ENCODE measurements around the gene CTSO. TPM values are rescaled to one million over a fixed set of nuclear protein-coding genes. Genes with fewer than 3 reads are reported as not detected.

CTSO gene
- total and polyA plus RNA-seq, 4 experiments from 2014 or later, result 12.9 to 44.0 (median 20.8) TPM

- peaks cover 17% of the 10 kb centered on the region for H3K4me1 ChIP-seq (ENCODE audit: insufficient read depth, low read length)
- H3K9me3 Mint-ChIP-seq, result no peaks in the 10 kb centered on the region
- no peaks in the 10 kb centered on the region for H3K27me3 ChIP-seq (ENCODE audit: insufficient read depth, low read length)
- POLR2A ChIA-PET (ENCODE audit: partially characterized antibody), result no interaction called here
- no peak for DNase-seq
- H3K27ac Mint-ChIP-seq, result peak overlapping the region in 5 of 7 donors; percentile 5 to 99 (median 26)
- intact Hi-C loops (cut with micrococcal nuclease), result loop anchor here (5.0 kb wide), 1 partner anchor 1623 kb away; no protein-coding TSS in a partner anchor
- H3K27me3 Mint-ChIP-seq, result peaks cover 8 to 9% of the 10 kb centered on the region in 2 donors
- no peak overlapping the region for H3K4me3 ChIP-seq (ENCODE audit: low read length in 2 of 2)
- no peaks in the 10 kb centered on the region for H3K36me3 ChIP-seq (ENCODE audit: insufficient read depth, low read length)
- H3K36me3 Mint-ChIP-seq, result peaks cover 0 to 6% of the 10 kb centered on the region in 2 donors
- H3K27ac ChIP-seq (ENCODE audit: low read depth, low read length), result no peak overlapping the region
- peaks cover 10 to 37% (median 24%) of the 10 kb centered on the region in 4 donors for H3K4me1 Mint-ChIP-seq
- CTCF ChIA-PET (ENCODE audit: partially characterized antibody), result no interaction called here
- H3K4me3 Mint-ChIP-seq, result peak overlapping the region in 3 of 8 donors; percentile 58 to 99 (median 83)
- H3K9me3 ChIP-seq (ENCODE audit: control insufficient read depth in 1 of 2, low read length in 2 of 2), result no peaks in the 10 kb centered on the region
Observed at GRCh38 chr4:155954939-155955338, 1.3 kb upstream of the CTSO start.

- peak overlapping the region; percentile 83 to 99 (median 99) for H3K4me3 Mint-ChIP-seq
- ChIA-PET CTCF (ENCODE audit: partially characterized antibody) (interaction anchor here (1.1 to 2.7 kb wide), 5 partner anchors 9 to 1404 kb away, joined by 3 to 15 read pairs (median 4); partner anchors contain the start of gene PLRG1), POLR2A (ENCODE audit: partially characterized antibody) (interaction anchor here (0.8 to 2.5 kb wide), 2 partner anchors 579 to 1404 kb away, joined by 4 to 14 read pairs; partner anchors contain the start of gene PLRG1)
- Histone ChIP-seq H3K9me3 (ENCODE audit: control insufficient read depth in 1 of 2, low read length in 2 of 2) (no peaks in the 10 kb centered on the region), H3K27me3 (ENCODE audit: insufficient read depth, low read length) (no peaks in the 10 kb centered on the region), H3K4me1 (ENCODE audit: insufficient read depth, low read length) (peaks cover 17% of the 10 kb centered on the region), H3K27ac (ENCODE audit: low read depth, low read length) (peak overlapping the region; percentile 87), H3K4me3 (ENCODE audit: low read length in 2 of 2) (peak overlapping the region; percentile 47 to 92), H3K36me3 (ENCODE audit: insufficient read depth, low read length) (no peaks in the 10 kb centered on the region)
- H3K27me3 Mint-ChIP-seq, result peaks cover 7 to 9% of the 10 kb centered on the region in 2 donors
- DNase-seq, result no peak
- peaks cover 10 to 37% (median 26%) of the 10 kb centered on the region in 4 donors for H3K4me1 Mint-ChIP-seq
- H3K9me3 Mint-ChIP-seq, result no peaks in the 10 kb centered on the region
- H3K27ac Mint-ChIP-seq, result peak overlapping the region; percentile 95 to 100 (median 99)
- intact Hi-C loops (cut with micrococcal nuclease), result loop anchor here (5.0 kb wide), 1 partner anchor 1622 kb away; no protein-coding TSS in a partner anchor
- H3K36me3 Mint-ChIP-seq, result peaks cover 0 to 6% of the 10 kb centered on the region in 2 donors
Observed at GRCh38 chr4:155954118-155954685, 536 bp upstream of the CTSO start.

GRCh38 chr4:155952501-155952901 lies 1.2 kb downstream of the CTSO start:
- CTCF ChIA-PET (ENCODE audit: partially characterized antibody), result interaction anchor here (0.8 to 2.7 kb wide), 7 partner anchors 9 to 1403 kb away, joined by 3 to 15 read pairs (median 4); partner anchors contain the start of gene PLRG1

GRCh38 chr4:155950461-155950860 lies 3.2 kb downstream of the CTSO start:
- H3K36me3 ChIP-seq (ENCODE audit: insufficient read depth, low read length), result no peaks in the 10 kb centered on the region
- CTCF ChIA-PET (ENCODE audit: partially characterized antibody), result no interaction called here
- H3K4me3 Mint-ChIP-seq, result no peak overlapping the region
- no peaks in the 10 kb centered on the region for H3K9me3 ChIP-seq (ENCODE audit: control insufficient read depth in 1 of 2, low read length in 2 of 2)
- no peaks in the 10 kb centered on the region for H3K27me3 ChIP-seq (ENCODE audit: insufficient read depth, low read length)
- H3K4me1 Mint-ChIP-seq, result peaks cover 14 to 38% (median 29%) of the 10 kb centered on the region in 4 donors
- H3K4me1 ChIP-seq (ENCODE audit: insufficient read depth, low read length), result peaks cover 17% of the 10 kb centered on the region
- H3K27me3 Mint-ChIP-seq, result no peaks in the 10 kb centered on the region
- H3K36me3 Mint-ChIP-seq, result peaks cover 0 to 6% of the 10 kb centered on the region in 2 donors
- DNase-seq, result no peak
- peak overlapping the region in 1 of 7 donors; percentile 43 for H3K27ac Mint-ChIP-seq
- H3K27ac ChIP-seq (ENCODE audit: low read depth, low read length), result no peak overlapping the region
- H3K9me3 Mint-ChIP-seq, result no peaks in the 10 kb centered on the region
- H3K4me3 ChIP-seq (ENCODE audit: low read length in 2 of 2), result no peak overlapping the region
- POLR2A ChIA-PET (ENCODE audit: partially characterized antibody), result no interaction called here
- intact Hi-C loops (cut with micrococcal nuclease), result loop anchor here (5.0 kb wide), 1 partner anchor 1618 kb away; no protein-coding TSS in a partner anchor

More at GRCh38 chr4:155952501-155952901, 1.2 kb downstream of the CTSO start:
- Mint-ChIP-seq H3K36me3 (peaks cover 0 to 6% of the 10 kb centered on the region in 2 donors), H3K27ac (peak overlapping the region in 4 of 7 donors; percentile 2 to 65 (median 28)), H3K4me1 (peaks cover 10 to 38% (median 28%) of the 10 kb centered on the region in 4 donors), H3K4me3 (peak overlapping the region; percentile 49 to 76 (median 58)), H3K9me3 (no peaks in the 10 kb centered on the region), H3K27me3 (peaks cover 2% of the 10 kb centered on the region in 2 donors)
- no peaks in the 10 kb centered on the region for H3K36me3 ChIP-seq (ENCODE audit: insufficient read depth, low read length)
- H3K9me3 ChIP-seq (ENCODE audit: control insufficient read depth in 1 of 2, low read length in 2 of 2), result no peaks in the 10 kb centered on the region
- POLR2A ChIA-PET (ENCODE audit: partially characterized antibody), result interaction anchor here (1.2 to 2.5 kb wide), 2 partner anchors 577 to 1402 kb away, joined by 3 to 14 read pairs; partner anchors contain the start of gene PLRG1
- no peaks in the 10 kb centered on the region for H3K27me3 ChIP-seq (ENCODE audit: insufficient read depth, low read length)
- intact Hi-C loops (cut with micrococcal nuclease), result loop anchor here (5.0 kb wide), 1 partner anchor 1620 kb away; no protein-coding TSS in a partner anchor
- H3K4me3 ChIP-seq (ENCODE audit: low read length in 2 of 2), result no peak overlapping the region
- peaks cover 17% of the 10 kb centered on the region for H3K4me1 ChIP-seq (ENCODE audit: insufficient read depth, low read length)
- H3K27ac ChIP-seq (ENCODE audit: low read depth, low read length), result no peak overlapping the region
- no peak for DNase-seq

GRCh38 chr4:155948541-155948940 lies 5.1 kb downstream of the CTSO start:
- Mint-ChIP-seq H3K27ac (no peak overlapping the region), H3K4me3 (no peak overlapping the region), H3K36me3 (peaks cover 0 to 6% of the 10 kb centered on the region in 2 donors), H3K27me3 (no peaks in the 10 kb centered on the region), H3K9me3 (no peaks in the 10 kb centered on the region), H3K4me1 (peaks cover 12 to 30% (median 23%) of the 10 kb centered on the region in 4 donors)
- DNase-seq, result no peak
- no peak overlapping the region for H3K4me3 ChIP-seq (ENCODE audit: low read length in 2 of 2)
- peaks cover 10% of the 10 kb centered on the region for H3K4me1 ChIP-seq (ENCODE audit: insufficient read depth, low read length)
- H3K9me3 ChIP-seq (ENCODE audit: control insufficient read depth in 1 of 2, low read length in 2 of 2), result no peaks in the 10 kb centered on the region
- H3K27me3 ChIP-seq (ENCODE audit: insufficient read depth, low read length), result no peaks in the 10 kb centered on the region
- no peaks in the 10 kb centered on the region for H3K36me3 ChIP-seq (ENCODE audit: insufficient read depth, low read length)
- ChIA-PET POLR2A (ENCODE audit: partially characterized antibody) (no interaction called here), CTCF (ENCODE audit: partially characterized antibody) (no interaction called here)
- intact Hi-C loops (cut with micrococcal nuclease), result no loop called here
- no peak overlapping the region for H3K27ac ChIP-seq (ENCODE audit: low read depth, low read length)

- Mint-ChIP-seq H3K4me3 (no peak overlapping the region), H3K4me1 (peaks cover 6 to 12% (median 10%) of the 10 kb centered on the region in 4 donors), H3K27ac (peak overlapping the region in 1 of 7 donors; percentile 68), H3K36me3 (peaks cover 8% of the 10 kb centered on the region in 2 donors), H3K27me3 (no peaks in the 10 kb centered on the region), H3K9me3 (no peaks in the 10 kb centered on the region)
- H3K27me3 ChIP-seq (ENCODE audit: insufficient read depth, low read length), result no peaks in the 10 kb centered on the region
- peaks cover 7% of the 10 kb centered on the region for H3K36me3 ChIP-seq (ENCODE audit: insufficient read depth, low read length)
- no peak overlapping the region for H3K4me3 ChIP-seq (ENCODE audit: low read length in 2 of 2)
- no peak overlapping the region for H3K27ac ChIP-seq (ENCODE audit: low read depth, low read length)
- no peak for DNase-seq
- ChIA-PET CTCF (ENCODE audit: partially characterized antibody) (no interaction called here), POLR2A (ENCODE audit: partially characterized antibody) (no interaction called here)
- intact Hi-C loops (cut with micrococcal nuclease), result no loop called here
- H3K9me3 ChIP-seq (ENCODE audit: control insufficient read depth in 1 of 2, low read length in 2 of 2), result no peaks in the 10 kb centered on the region
- H3K4me1 ChIP-seq (ENCODE audit: insufficient read depth, low read length), result peaks cover 2% of the 10 kb centered on the region
Observed at GRCh38 chr4:155946486-155946885, 7.2 kb downstream of the CTSO start.

GRCh38 chr4:155944516-155944915 lies 9.2 kb downstream of the CTSO start:
- ChIA-PET POLR2A (ENCODE audit: partially characterized antibody) (no interaction called here), CTCF (ENCODE audit: partially characterized antibody) (no interaction called here)
- peaks cover 8% of the 10 kb centered on the region for H3K36me3 ChIP-seq (ENCODE audit: insufficient read depth, low read length)
- H3K4me1 Mint-ChIP-seq, result peaks cover 0 to 7% (median 5%) of the 10 kb centered on the region in 4 donors
- H3K27ac ChIP-seq (ENCODE audit: low read depth, low read length), result no peak overlapping the region
- no peaks in the 10 kb centered on the region for H3K27me3 Mint-ChIP-seq
- no peak overlapping the region for H3K4me3 Mint-ChIP-seq
- no peaks in the 10 kb centered on the region for H3K9me3 ChIP-seq (ENCODE audit: control insufficient read depth in 1 of 2, low read length in 2 of 2)
- H3K27me3 ChIP-seq (ENCODE audit: insufficient read depth, low read length), result no peaks in the 10 kb centered on the region
- H3K9me3 Mint-ChIP-seq, result no peaks in the 10 kb centered on the region
- no peak overlapping the region for H3K4me3 ChIP-seq (ENCODE audit: low read length in 2 of 2)
- no peak overlapping the region for H3K27ac Mint-ChIP-seq
- intact Hi-C loops (cut with micrococcal nuclease), result no loop called here
- H3K4me1 ChIP-seq (ENCODE audit: insufficient read depth, low read length), result no peaks in the 10 kb centered on the region
- no peak for DNase-seq
- peaks cover 22 to 25% of the 10 kb centered on the region in 2 donors for H3K36me3 Mint-ChIP-seq

Measured in CD4-positive, alpha-beta memory T cell (primary cell).